ENCODE measurements around the gene NACA2.
"Not testable (repeated sequence)": the region's sequence is repeated elsewhere in the genome, so short reads cannot be mapped to it uniquely, and the experiment has no call there.

Gene NACA2

GRCh38 chr17:61575352-61575975 is 15.6 kb downstream of the NACA2 start:
- DNase-seq, result no peak

- DNase-seq, result no peak
Observed at GRCh38 chr17:61574542-61575351, 16.3 kb downstream of the NACA2 start.

- not testable (repeated sequence) for DNase-seq
Observed at GRCh38 chr17:61572547-61572946, 18.5 kb downstream of the NACA2 start.

- DNase-seq, result no peak
Observed at GRCh38 chr17:61571624-61572023, 19.4 kb downstream of the NACA2 start.

- no peak for DNase-seq
Observed at GRCh38 chr17:61570118-61570517, 20.9 kb downstream of the NACA2 start.

GRCh38 chr17:61569525-61569924 is 21.5 kb downstream of the NACA2 start:
- DNase-seq, result not testable (repeated sequence)

GRCh38 chr17:61568219-61569072 is 22.6 kb downstream of the NACA2 start:
- no peak for DNase-seq

GRCh38 chr17:61567045-61567802 is 23.8 kb downstream of the NACA2 start:
- DNase-seq, result no peak

- not testable (repeated sequence) for DNase-seq
Observed at GRCh38 chr17:61566448-61566847, 24.6 kb downstream of the NACA2 start.

- DNase-seq, result not testable (repeated sequence)
Observed at GRCh38 chr17:61565850-61566249, 25.2 kb downstream of the NACA2 start.

GRCh38 chr17:61565213-61565612 is 25.8 kb downstream of the NACA2 start:
- DNase-seq, result no peak

- no peak for DNase-seq
Observed at GRCh38 chr17:61562287-61562686, 28.7 kb downstream of the NACA2 start.

GRCh38 chr17:61561354-61561753 is 29.7 kb downstream of the NACA2 start:
- no peak for DNase-seq

- no peak for DNase-seq
Observed at GRCh38 chr17:61560071-61560470, 30.9 kb downstream of the NACA2 start.

GRCh38 chr17:61556224-61557188 is 34.5 kb downstream of the NACA2 start:
- DNase-seq, result no peak

GRCh38 chr17:61555127-61555566 is 35.9 kb downstream of the NACA2 start:
- no peak for DNase-seq

GRCh38 chr17:61554209-61554608 is 36.8 kb downstream of the NACA2 start:
- no peak for DNase-seq

- not testable (repeated sequence) for DNase-seq
Observed at GRCh38 chr17:61552560-61552959, 38.5 kb downstream of the NACA2 start.

GRCh38 chr17:61551255-61551742 is 39.7 kb downstream of the NACA2 start:
- DNase-seq, result no peak

- DNase-seq, result no peak
Observed at GRCh38 chr17:61547113-61547512, 43.9 kb downstream of the NACA2 start.

GRCh38 chr17:61545335-61545938 is 45.6 kb downstream of the NACA2 start:
- no peak for DNase-seq

Data from activated CD8-positive, alpha-beta memory T cell treated with anti-CD3 and anti-CD28 coated beads, Interleukin-2, amount 50 U/mL, for 4 hours (primary cell).